Measurements from ENCODE around the gene HS3ST3B1. TPM values are rescaled to one million over a fixed set of nuclear protein-coding genes. Genes with fewer than 3 reads are reported as not detected.

HS3ST3B1 gene
- 0.12 and 0.24 TPM in 2 replicates for total RNA-seq (2014; rRNA removed; shearing (Covaris generic); ENCODE audit: low replicate concordance)

- DNase-seq (ENCODE audit: low read depth), result peak; percentile 98
- in situ Hi-C loops (cut with HindIII; ENCODE audit: low pct_unique_long_range_greater_than_20kb, low sequenced_read_pairs), result no loop called here
These were observed at the start of gene HS3ST3B1 for GRCh38 chr17:14300575-14301278. TSS of gene HS3ST3B1 (plus strand) at chr17:14301081. CDS start at chr17:14301519, 438 bp downstream.

- DNase-seq (ENCODE audit: low read depth), result no peak
- in situ Hi-C loops (cut with HindIII; ENCODE audit: low pct_unique_long_range_greater_than_20kb, low sequenced_read_pairs), result no loop called here
These were observed 39.5 kb upstream of the HS3ST3B1 start for GRCh38 chr17:14261406-14261805.

- no peak for DNase-seq (ENCODE audit: low read depth)
- in situ Hi-C loops (cut with HindIII; ENCODE audit: low pct_unique_long_range_greater_than_20kb, low sequenced_read_pairs), result no loop called here
These were observed 32.6 kb upstream of the HS3ST3B1 start for GRCh38 chr17:14268264-14268663.

GRCh38 chr17:14269473-14269872 is 31.4 kb upstream of the HS3ST3B1 start:
- no peak for DNase-seq (ENCODE audit: low read depth)
- in situ Hi-C loops (cut with HindIII; ENCODE audit: low pct_unique_long_range_greater_than_20kb, low sequenced_read_pairs), result no loop called here

GRCh38 chr17:14270508-14270907 is 30.4 kb upstream of the HS3ST3B1 start:
- no peak for DNase-seq (ENCODE audit: low read depth)
- in situ Hi-C loops (cut with HindIII; ENCODE audit: low pct_unique_long_range_greater_than_20kb, low sequenced_read_pairs), result no loop called here

GRCh38 chr17:14276535-14277250 is 24.2 kb upstream of the HS3ST3B1 start:
- in situ Hi-C loops (cut with HindIII; ENCODE audit: low pct_unique_long_range_greater_than_20kb, low sequenced_read_pairs), result no loop called here
- no peak for DNase-seq (ENCODE audit: low read depth)

GRCh38 chr17:14281530-14281929 is 19.4 kb upstream of the HS3ST3B1 start:
- DNase-seq (ENCODE audit: low read depth), result no peak
- in situ Hi-C loops (cut with HindIII; ENCODE audit: low pct_unique_long_range_greater_than_20kb, low sequenced_read_pairs), result no loop called here

- in situ Hi-C loops (cut with HindIII; ENCODE audit: low pct_unique_long_range_greater_than_20kb, low sequenced_read_pairs), result no loop called here
- no peak for DNase-seq (ENCODE audit: low read depth)
These were observed 18.2 kb upstream of the HS3ST3B1 start for GRCh38 chr17:14282726-14283125.

GRCh38 chr17:14289162-14289561 is 11.7 kb upstream of the HS3ST3B1 start:
- in situ Hi-C loops (cut with HindIII; ENCODE audit: low pct_unique_long_range_greater_than_20kb, low sequenced_read_pairs), result no loop called here
- DNase-seq (ENCODE audit: low read depth), result no peak

GRCh38 chr17:14294876-14295275 is 6.0 kb upstream of the HS3ST3B1 start:
- no peak for DNase-seq (ENCODE audit: low read depth)
- in situ Hi-C loops (cut with HindIII; ENCODE audit: low pct_unique_long_range_greater_than_20kb, low sequenced_read_pairs), result no loop called here

- in situ Hi-C loops (cut with HindIII; ENCODE audit: low pct_unique_long_range_greater_than_20kb, low sequenced_read_pairs), result no loop called here
- DNase-seq (ENCODE audit: low read depth), result no peak
These were observed 5.2 kb upstream of the HS3ST3B1 start for GRCh38 chr17:14295676-14296075.

GRCh38 chr17:14296166-14296910 is 4.5 kb upstream of the HS3ST3B1 start:
- in situ Hi-C loops (cut with HindIII; ENCODE audit: low pct_unique_long_range_greater_than_20kb, low sequenced_read_pairs), result no loop called here

GRCh38 chr17:14297161-14297851 is 3.6 kb upstream of the HS3ST3B1 start:
- no peak for DNase-seq (ENCODE audit: low read depth)
- in situ Hi-C loops (cut with HindIII; ENCODE audit: low pct_unique_long_range_greater_than_20kb, low sequenced_read_pairs), result no loop called here

More at GRCh38 chr17:14296166-14296910, 4.5 kb upstream of the HS3ST3B1 start:
- no peak for DNase-seq (ENCODE audit: low read depth)

GRCh38 chr17:14298221-14298946 is 2.5 kb upstream of the HS3ST3B1 start:
- no peak for DNase-seq (ENCODE audit: low read depth)
- in situ Hi-C loops (cut with HindIII; ENCODE audit: low pct_unique_long_range_greater_than_20kb, low sequenced_read_pairs), result no loop called here

- no peak for DNase-seq (ENCODE audit: low read depth)
- in situ Hi-C loops (cut with HindIII; ENCODE audit: low pct_unique_long_range_greater_than_20kb, low sequenced_read_pairs), result no loop called here
These were observed 2.0 kb upstream of the HS3ST3B1 start for GRCh38 chr17:14298947-14299279.

- in situ Hi-C loops (cut with HindIII; ENCODE audit: low pct_unique_long_range_greater_than_20kb, low sequenced_read_pairs), result no loop called here
- DNase-seq (ENCODE audit: low read depth), result no peak
These were observed 1.4 kb upstream of the HS3ST3B1 start for GRCh38 chr17:14299280-14300141.

All from Caki2 (cell line).